GM18868 (cell line): ENCODE data around the gene CSNK1G2.
"Not testable (repeated sequence)": the region's sequence is repeated elsewhere in the genome, so short reads cannot be mapped to it uniquely, and the experiment has no call there.

ENCODE experiments used
- ATAC-seq: cut with Tn5 transposase; IDR thresholded peaks from one replicate; pipeline ENCODE4 v1.9.1; 2021; ENCODE audit warnings: mild to moderate bottlenecking, moderate library complexity; ENCODE audit not compliant: unreplicated experiment

CSNK1G2 gene

GRCh38 chr19:1986357-1987162, 45.6 kb downstream of the CSNK1G2 start:
- no peak for ATAC-seq

GRCh38 chr19:1987197-1988187, 46.5 kb downstream of the CSNK1G2 start:
- no peak for ATAC-seq

- not testable (repeated sequence) for ATAC-seq
These were observed 47.5 kb downstream of the CSNK1G2 start for GRCh38 chr19:1988464-1988863.

GRCh38 chr19:1989513-1990229, 48.7 kb downstream of the CSNK1G2 start:
- ATAC-seq, result no peak

GRCh38 chr19:1990230-1991017, 49.5 kb downstream of the CSNK1G2 start:
- ATAC-seq, result no peak

GRCh38 chr19:1991018-1991913, 50.3 kb downstream of the CSNK1G2 start:
- ATAC-seq, result no peak

GRCh38 chr19:1992759-1993260, 51.8 kb downstream of the CSNK1G2 start:
- no peak for ATAC-seq

GRCh38 chr19:1997353-1998233, 56.6 kb downstream of the CSNK1G2 start:
- no peak for ATAC-seq

GRCh38 chr19:1998712-1999708, 58.0 kb downstream of the CSNK1G2 start:
- ATAC-seq, result no peak

- no peak for ATAC-seq
These were observed 59.0 kb downstream of the CSNK1G2 start for GRCh38 chr19:1999856-2000515.

GRCh38 chr19:2003874-2004273, 62.9 kb downstream of the CSNK1G2 start:
- ATAC-seq, result no peak

GRCh38 chr19:2010135-2010668, 69.2 kb downstream of the CSNK1G2 start:
- ATAC-seq, result no peak

- ATAC-seq, result no peak
These were observed 70.2 kb downstream of the CSNK1G2 start for GRCh38 chr19:2011169-2011568.

- no peak for ATAC-seq
These were observed 72.1 kb downstream of the CSNK1G2 start for GRCh38 chr19:2012941-2013682.

GRCh38 chr19:2013683-2013961, 72.7 kb downstream of the CSNK1G2 start:
- no peak for ATAC-seq

GRCh38 chr19:2014131-2014571, 73.2 kb downstream of the CSNK1G2 start:
- ATAC-seq, result no peak
